DMS 273 (cell line): Measurements from ENCODE around the gene FLNB.

Source experiments
- DNase-seq: peaks from one replicate; lab custom pipeline; 2025; ENCODE audit not compliant: unreplicated experiment; lab: John Stamatoyannopoulos, UW

Gene FLNB

GRCh38 chr3:58009026-58009748 lies 965 bp downstream of the FLNB start:
- DNase-seq: peak; percentile 23

- DNase-seq: no peak
Observed at GRCh38 chr3:58009749-58010535, 1.7 kb downstream of the FLNB start.

GRCh38 chr3:58010562-58010961 lies 2.3 kb downstream of the FLNB start:
- no peak for DNase-seq

- no peak for DNase-seq
Observed at GRCh38 chr3:58011580-58011979, 3.4 kb downstream of the FLNB start.

GRCh38 chr3:58012302-58012701 lies 4.1 kb downstream of the FLNB start:
- DNase-seq: no peak

- DNase-seq: no peak
Observed at GRCh38 chr3:58013099-58013498, 4.9 kb downstream of the FLNB start.

GRCh38 chr3:58013973-58014649 lies 5.9 kb downstream of the FLNB start:
- peak; percentile 86 for DNase-seq

- DNase-seq: no peak
Observed at GRCh38 chr3:58015520-58015915, 7.3 kb downstream of the FLNB start.

GRCh38 chr3:58016710-58017109 lies 8.5 kb downstream of the FLNB start:
- no peak for DNase-seq

- DNase-seq: no peak
Observed at GRCh38 chr3:58018892-58019742, 10.9 kb downstream of the FLNB start.

- DNase-seq: no peak
Observed at GRCh38 chr3:58020783-58021071, 12.5 kb downstream of the FLNB start.

- no peak for DNase-seq
Observed at GRCh38 chr3:58021072-58021959, 13.1 kb downstream of the FLNB start.

GRCh38 chr3:58021962-58022361 lies 13.7 kb downstream of the FLNB start:
- DNase-seq: no peak

- DNase-seq: no peak
Observed at GRCh38 chr3:58022490-58022889, 14.3 kb downstream of the FLNB start.

GRCh38 chr3:58023531-58023930 lies 15.3 kb downstream of the FLNB start:
- DNase-seq: no peak

- DNase-seq: peak; percentile 41
Observed at GRCh38 chr3:58025406-58025805, 17.2 kb downstream of the FLNB start.

GRCh38 chr3:58025837-58026569 lies 17.8 kb downstream of the FLNB start:
- peak; percentile 86 for DNase-seq

GRCh38 chr3:58026598-58026997 lies 18.4 kb downstream of the FLNB start:
- DNase-seq: peak; percentile 74

GRCh38 chr3:58027704-58028317 lies 19.6 kb downstream of the FLNB start:
- no peak for DNase-seq
